Gastrocnemius medialis (tissue), 4 donors: ENCODE data around the gene ST3GAL2.
"Not testable (repeated sequence)": the region's sequence is repeated elsewhere in the genome, so short reads cannot be mapped to it uniquely, and the experiment has no call there.

Source experiments
- POLR2A ChIP-seq, 2 donors: fragments of 450-650 bp; IDR thresholded peaks; one replicate each; pipeline ENCODE4 v1.6.1; 2017; ENCODE audit warnings: antibody characterized with exemption in 2 of 2, mild to moderate bottlenecking in 2 of 2, moderate library complexity in 2 of 2
- TF ChIP-seq, protein P1 (sequence below), 5 experiments: fragments of 450-650 bp in 3 of 5; fragments of 200-600 bp in 2 of 5; sonication (generic) in 2 of 5; IDR thresholded peaks in 4 of 5; conservative IDR thresholded peaks in 1 of 5; 1 replicate in 4 of 5; 2 replicates in 1 of 5; pipeline ENCODE4 v1.5.1; 2016 to 2019; ENCODE audit warnings: antibody characterized with exemption in 5 of 5, mild to moderate bottlenecking in 3 of 5, moderate library complexity in 3 of 5

DNA sequence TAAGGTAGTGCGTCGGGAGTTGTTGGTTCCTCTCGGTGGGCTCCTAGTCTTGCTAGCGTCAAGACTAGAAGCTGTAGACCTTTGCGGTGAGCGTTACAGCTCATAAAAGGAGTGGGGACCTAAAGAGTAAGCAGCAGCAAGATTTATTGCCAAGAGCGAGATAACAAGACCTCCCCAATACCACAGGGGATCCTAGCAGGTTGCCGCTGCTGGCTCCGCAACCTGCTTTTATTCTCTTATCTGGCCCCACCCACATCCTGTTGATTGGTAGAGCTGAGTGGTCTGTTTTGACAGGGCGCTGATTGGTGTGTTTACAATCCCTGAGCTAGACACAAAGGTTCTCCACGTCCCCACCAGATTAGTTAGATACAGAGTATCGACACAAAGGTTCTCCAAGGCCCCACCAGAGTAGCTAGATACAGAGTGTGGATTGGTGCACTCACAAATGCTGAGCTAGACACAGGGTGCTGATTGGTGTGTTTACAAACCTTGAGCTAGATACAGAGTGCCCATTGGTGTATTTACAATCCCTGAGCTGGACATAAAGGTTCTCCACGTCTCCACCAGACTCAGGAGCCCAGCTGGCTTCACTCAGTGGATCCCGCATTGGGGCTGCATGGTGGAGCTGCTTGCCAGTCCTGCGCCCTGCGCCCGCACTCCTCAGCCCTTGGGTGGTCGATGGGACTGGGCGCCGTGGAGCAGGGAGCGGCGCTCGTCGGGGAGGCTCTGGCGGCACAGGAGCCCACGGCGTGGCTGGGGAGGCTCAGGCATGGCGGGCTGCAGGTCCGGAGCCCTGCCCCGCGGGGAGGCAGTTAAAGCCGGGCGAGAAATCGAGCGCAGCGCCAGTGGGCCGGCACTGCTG lies 11.5 kb upstream of the ST3GAL2 start:
- not testable (repeated sequence) for TF ChIP-seq POLR2A (IDR thresholded peaks at IDR 0.05)
- TF ChIP-seq, protein P1, sequence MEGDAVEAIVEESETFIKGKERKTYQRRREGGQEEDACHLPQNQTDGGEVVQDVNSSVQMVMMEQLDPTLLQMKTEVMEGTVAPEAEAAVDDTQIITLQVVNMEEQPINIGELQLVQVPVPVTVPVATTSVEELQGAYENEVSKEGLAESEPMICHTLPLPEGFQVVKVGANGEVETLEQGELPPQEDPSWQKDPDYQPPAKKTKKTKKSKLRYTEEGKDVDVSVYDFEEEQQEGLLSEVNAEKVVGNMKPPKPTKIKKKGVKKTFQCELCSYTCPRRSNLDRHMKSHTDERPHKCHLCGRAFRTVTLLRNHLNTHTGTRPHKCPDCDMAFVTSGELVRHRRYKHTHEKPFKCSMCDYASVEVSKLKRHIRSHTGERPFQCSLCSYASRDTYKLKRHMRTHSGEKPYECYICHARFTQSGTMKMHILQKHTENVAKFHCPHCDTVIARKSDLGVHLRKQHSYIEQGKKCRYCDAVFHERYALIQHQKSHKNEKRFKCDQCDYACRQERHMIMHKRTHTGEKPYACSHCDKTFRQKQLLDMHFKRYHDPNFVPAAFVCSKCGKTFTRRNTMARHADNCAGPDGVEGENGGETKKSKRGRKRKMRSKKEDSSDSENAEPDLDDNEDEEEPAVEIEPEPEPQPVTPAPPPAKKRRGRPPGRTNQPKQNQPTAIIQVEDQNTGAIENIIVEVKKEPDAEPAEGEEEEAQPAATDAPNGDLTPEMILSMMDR (IDR thresholded peaks at IDR 0.05 in 4 of 5, conservative IDR thresholded peaks at IDR 0.05 in 1 of 5), result not testable (repeated sequence)
